Measurements from ENCODE around the gene RBFOX2.

The RBFOX2 gene

GRCh38 chr22:35923026-35923425 lies 105.6 kb downstream of the RBFOX2 start:
- DNase-seq, result no peak

GRCh38 chr22:35921777-35922176 lies 106.8 kb downstream of the RBFOX2 start:
- DNase-seq, result peak; percentile 43

- DNase-seq, result no peak
Measured at GRCh38 chr22:35921044-35921443, 107.6 kb downstream of the RBFOX2 start.

GRCh38 chr22:35919002-35919542 lies 109.6 kb downstream of the RBFOX2 start:
- no peak for DNase-seq

GRCh38 chr22:35918456-35918855 lies 110.2 kb downstream of the RBFOX2 start:
- no peak for DNase-seq

GRCh38 chr22:35917651-35918050 lies 111.0 kb downstream of the RBFOX2 start:
- no peak for DNase-seq

GRCh38 chr22:35915477-35916013 lies 113.1 kb downstream of the RBFOX2 start:
- no peak for DNase-seq

GRCh38 chr22:35914665-35915476 lies 113.8 kb downstream of the RBFOX2 start:
- DNase-seq, result no peak

GRCh38 chr22:35914357-35914664 lies 114.3 kb downstream of the RBFOX2 start:
- no peak for DNase-seq

- DNase-seq, result no peak
Measured at GRCh38 chr22:35913925-35914324, 114.7 kb downstream of the RBFOX2 start.

- DNase-seq, result no peak
Measured at GRCh38 chr22:35912658-35913057, 116.0 kb downstream of the RBFOX2 start.

- DNase-seq, result no peak
Measured at GRCh38 chr22:35911877-35912276, 116.7 kb downstream of the RBFOX2 start.

- DNase-seq, result no peak
Measured at GRCh38 chr22:35910926-35911325, 117.7 kb downstream of the RBFOX2 start.

GRCh38 chr22:35910003-35910769 lies 118.4 kb downstream of the RBFOX2 start:
- no peak for DNase-seq

GRCh38 chr22:35905894-35906293 lies 122.7 kb downstream of the RBFOX2 start:
- no peak for DNase-seq

GRCh38 chr22:35904752-35905151 lies 123.9 kb downstream of the RBFOX2 start:
- DNase-seq, result no peak

- no peak for DNase-seq
Measured at GRCh38 chr22:35904336-35904692, 124.3 kb downstream of the RBFOX2 start.

- DNase-seq, result no peak
Measured at GRCh38 chr22:35903571-35904335, 124.9 kb downstream of the RBFOX2 start.

GRCh38 chr22:35900483-35901168 lies 128.0 kb downstream of the RBFOX2 start:
- DNase-seq, result peak; percentile 27

- no peak for DNase-seq
Measured at GRCh38 chr22:35899736-35900135, 128.9 kb downstream of the RBFOX2 start.

- DNase-seq, result no peak
Measured at GRCh38 chr22:35896111-35896705, 132.4 kb downstream of the RBFOX2 start.
